Activated naive CD8-positive, alpha-beta T cell treated with anti-CD3 and anti-CD28 coated beads, Interleukin-2, amount 50 U/mL, for 16 hours (primary cell): ENCODE data around the gene PPP2R5C.

Source experiments
- DNase-seq: peaks from one replicate; pipeline ENCODE4 v3.0.0-alpha.2; 2020; ENCODE audit warnings: low read depth, low spot score

PPP2R5C gene

DNA sequence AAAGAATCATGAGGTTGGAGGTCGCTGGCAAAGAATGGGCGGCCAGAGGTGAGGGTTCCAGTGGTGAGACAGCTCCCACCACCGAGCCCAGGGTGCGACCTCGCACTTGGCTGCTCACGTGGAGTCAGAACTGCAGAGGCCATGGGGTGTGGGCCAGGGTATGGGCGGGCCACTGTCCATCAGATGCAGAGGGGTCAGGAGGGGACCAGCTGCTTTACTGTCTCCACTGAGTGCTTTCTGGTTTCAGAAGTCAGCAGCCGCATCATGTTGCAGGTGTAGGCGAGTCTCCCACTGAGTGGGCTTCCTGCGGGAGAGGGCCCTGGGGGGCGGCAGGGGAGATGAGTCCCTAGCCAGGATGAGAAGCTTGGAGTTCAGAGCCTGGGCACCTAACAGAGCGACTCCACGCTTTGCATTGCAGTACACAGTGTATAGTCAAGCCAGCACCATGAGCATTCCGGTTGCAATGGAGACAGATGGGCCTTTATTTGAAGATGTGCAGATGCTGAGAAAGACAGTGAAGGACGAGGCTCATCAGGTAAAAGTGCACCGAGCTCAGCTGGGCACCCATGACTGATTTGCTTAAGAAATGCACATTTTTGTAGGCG lies 156.0 kb downstream of the PPP2R5C start:
- no peak for DNase-seq

GRCh38 chr14:101918065-101918989 lies 156.8 kb downstream of the PPP2R5C start:
- no peak for DNase-seq

DNA sequence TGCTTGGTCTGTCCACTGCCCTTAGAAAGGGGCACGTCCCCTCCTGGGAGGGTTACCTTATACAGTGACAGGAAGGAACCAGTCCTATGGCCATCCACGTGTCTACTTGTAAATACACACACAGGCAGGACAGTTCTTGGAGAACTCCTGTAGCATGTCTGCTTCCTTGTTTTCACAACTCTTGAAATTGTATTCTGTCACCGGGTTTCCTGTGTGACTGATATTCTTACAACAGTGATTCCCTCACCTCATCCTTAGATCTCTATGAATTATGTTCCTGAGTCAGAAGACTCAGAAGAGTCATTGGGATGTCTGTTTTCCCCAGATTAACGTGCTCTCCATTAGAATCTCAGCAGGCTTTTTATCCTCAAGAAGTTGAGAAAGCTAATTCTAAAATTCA lies 158.8 kb downstream of the PPP2R5C start:
- DNase-seq = no peak

DNA sequence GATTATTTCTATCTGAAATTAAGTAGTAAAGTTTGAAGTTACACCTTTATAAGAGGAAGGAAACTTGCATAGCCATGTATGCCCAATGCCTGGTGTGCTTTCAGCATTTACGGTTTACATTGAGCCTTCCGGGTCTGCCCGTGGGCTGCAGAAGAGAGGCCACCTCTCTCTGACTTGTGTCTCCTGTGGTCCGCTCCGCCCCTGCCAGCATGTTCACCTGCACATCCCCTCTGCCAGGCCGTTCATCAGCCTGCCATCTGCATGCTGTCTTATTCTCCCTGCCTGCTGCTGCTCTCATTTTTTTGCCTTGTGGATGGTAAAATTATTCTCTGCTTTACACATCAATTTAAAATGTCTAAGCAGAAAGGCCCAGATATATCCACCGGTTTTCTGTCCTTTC lies 161.4 kb downstream of the PPP2R5C start:
- no peak for DNase-seq

DNA sequence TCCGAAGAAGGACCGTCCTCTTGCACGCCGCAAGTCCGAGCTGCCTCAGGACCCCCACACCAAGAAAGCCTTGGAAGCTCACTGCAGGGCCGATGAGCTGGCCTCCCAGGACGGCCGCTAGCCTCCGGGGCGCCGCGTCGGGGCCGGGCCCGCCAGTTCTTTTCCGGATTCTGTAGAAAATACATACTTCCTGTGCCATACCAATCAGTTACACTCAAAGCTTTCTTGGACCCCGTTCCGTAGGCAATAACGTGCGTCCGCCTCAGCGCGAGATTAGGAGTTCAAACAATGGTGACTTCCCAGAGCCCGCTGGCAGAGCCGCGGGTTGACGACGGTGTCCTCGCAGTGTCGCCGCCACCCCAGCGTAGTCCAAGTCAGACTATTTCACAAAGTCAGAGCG lies 163.6 kb downstream of the PPP2R5C start:
- no peak for DNase-seq

DNA sequence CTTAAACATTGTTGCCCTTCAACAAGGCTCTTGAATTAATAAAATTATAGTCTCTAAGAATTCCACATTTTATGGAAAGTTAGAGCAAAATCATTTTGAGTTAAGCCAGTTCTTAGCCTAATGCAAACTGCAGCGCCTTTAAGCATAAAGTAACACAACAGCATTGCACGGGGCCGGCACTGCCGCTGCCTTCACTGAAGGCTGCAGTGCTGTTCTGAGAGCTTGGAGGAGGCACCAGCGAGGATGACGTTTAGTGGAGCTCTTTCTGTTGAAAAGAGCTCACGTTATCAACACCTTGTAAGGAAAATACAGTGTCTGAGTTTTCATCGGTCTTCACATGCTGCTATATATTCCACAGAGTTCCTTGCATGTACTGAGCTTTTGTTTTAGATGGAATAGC lies 164.6 kb downstream of the PPP2R5C start:
- no peak for DNase-seq

DNA sequence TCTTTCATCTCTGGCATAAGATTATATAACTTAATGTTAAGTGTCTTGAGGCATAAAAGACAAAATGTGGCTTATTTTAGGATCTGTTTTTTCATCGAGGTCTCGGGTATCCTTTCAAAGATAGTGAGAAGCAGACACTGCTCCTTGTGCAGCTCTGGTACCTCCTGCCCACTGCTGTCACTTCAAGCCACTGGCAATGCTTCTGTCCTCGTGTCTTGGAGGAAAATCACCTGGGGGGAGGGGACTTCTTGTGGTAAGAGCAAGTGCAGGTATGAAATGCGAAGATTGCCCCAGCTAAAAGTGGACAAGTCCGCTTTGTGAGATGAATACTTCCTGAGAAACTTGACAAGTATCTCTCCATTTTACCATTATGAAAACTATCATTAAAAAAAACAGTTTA lies 165.1 kb downstream of the PPP2R5C start:
- no peak for DNase-seq

DNA sequence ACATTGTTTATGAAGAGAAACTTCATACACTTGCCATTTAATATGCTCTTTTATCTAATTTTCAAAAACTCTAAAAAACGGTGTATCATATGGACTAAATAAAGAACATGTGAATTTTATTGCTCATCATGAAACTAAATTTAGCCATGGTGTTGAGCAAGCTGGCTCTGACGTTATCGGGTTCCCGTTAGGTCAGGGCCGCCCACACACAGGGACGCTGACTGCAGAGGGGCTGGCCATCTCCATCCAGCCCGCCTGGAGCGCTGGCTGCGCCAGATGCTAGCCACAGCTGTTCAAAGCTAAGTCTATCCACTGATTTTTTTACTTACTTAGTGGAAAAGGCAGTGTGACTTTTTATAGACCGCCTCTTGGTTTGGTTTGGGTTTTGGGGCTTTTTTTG lies 166.3 kb downstream of the PPP2R5C start:
- DNase-seq = no peak

GRCh38 chr14:101928415-101928841 lies 166.9 kb downstream of the PPP2R5C start:
- no peak for DNase-seq

- no peak for DNase-seq
Measured at GRCh38 chr14:101929096-101929495, 167.6 kb downstream of the PPP2R5C start.

DNA sequence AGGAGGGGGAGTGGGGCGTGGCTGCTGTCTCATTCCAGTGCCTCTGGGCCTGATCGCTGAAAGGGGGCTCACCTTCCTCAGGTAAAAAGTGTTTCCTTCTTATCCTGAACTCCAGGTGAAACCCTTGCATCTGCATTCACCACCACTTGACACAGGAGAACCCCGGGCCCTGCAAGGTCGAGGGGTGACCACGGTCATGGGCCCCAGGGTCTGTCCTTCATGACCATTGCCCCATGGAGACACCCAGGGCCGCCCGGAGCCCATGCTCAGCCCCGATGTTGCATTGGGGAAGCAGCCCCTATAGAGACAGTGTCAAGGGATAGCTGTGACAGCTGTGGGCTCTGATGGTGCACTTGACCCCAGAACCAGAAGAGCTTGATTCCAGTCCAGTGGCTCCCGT lies 168.4 kb downstream of the PPP2R5C start:
- no peak for DNase-seq

DNA sequence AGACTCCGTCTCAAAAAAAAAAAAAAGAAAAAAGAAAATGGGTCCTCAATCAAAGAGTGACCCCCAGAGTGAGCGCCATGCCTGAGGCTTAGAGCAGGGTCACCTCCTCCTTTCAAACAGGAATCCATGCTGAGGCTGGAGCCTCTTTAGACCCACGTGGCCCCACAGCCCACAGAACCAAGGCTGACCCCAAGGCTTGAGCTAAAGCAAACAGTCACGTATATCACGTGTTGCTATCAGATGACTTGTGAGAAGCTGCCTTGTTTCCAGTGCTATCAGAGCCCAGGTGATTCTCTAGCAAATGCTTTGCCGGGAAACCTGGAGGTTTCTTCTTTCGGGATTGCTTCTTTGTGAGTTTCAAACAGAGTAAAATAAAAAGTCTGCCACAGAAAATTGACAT lies 171.2 kb downstream of the PPP2R5C start:
- DNase-seq = no peak

DNA sequence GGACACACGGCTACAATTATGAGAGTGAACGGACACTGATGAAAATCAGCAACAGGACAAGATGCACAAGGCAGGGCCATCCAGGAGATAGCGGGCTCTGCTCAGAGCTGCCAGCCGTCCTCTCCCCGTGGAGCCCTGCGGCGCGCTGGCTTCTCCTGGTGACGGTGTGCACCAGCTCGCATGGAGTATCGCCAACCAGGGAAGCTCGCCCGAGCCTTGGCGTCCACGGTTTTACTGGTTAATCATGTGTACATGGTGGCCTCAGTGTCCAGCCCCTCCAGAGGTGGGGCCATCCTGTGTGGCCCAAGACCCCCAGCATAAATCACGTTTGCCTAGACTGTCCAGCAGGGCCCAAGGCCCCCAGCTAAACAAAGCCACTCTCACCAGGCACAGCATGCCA lies 171.7 kb downstream of the PPP2R5C start:
- DNase-seq = no peak

DNA sequence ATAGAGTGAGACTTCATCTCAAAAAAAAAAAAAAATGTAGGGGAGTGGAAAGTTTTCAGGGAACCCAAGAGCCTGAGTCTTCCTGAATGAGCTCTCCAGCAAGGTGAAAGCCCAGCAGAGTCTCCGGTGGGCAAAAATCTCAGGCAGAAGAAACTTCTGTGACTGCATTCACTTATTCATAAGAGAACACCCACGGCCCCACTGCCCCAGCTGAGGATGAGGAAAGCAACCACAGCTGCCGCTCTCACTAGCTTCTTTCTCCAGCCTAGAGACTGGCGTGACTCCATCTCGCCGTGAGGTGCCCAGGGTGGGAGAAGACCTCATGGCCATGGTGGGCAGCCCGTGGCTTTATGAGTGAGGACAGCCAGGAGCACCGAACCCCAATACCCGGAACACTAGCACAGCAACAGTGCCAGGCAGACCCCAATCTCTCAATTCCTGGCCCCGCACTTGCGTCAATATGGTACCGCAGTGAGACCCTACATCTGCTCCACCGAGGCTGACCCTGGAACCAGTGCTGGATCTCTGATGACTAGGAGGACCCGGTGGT lies 173.2 kb downstream of the PPP2R5C start:
- no peak for DNase-seq

DNA sequence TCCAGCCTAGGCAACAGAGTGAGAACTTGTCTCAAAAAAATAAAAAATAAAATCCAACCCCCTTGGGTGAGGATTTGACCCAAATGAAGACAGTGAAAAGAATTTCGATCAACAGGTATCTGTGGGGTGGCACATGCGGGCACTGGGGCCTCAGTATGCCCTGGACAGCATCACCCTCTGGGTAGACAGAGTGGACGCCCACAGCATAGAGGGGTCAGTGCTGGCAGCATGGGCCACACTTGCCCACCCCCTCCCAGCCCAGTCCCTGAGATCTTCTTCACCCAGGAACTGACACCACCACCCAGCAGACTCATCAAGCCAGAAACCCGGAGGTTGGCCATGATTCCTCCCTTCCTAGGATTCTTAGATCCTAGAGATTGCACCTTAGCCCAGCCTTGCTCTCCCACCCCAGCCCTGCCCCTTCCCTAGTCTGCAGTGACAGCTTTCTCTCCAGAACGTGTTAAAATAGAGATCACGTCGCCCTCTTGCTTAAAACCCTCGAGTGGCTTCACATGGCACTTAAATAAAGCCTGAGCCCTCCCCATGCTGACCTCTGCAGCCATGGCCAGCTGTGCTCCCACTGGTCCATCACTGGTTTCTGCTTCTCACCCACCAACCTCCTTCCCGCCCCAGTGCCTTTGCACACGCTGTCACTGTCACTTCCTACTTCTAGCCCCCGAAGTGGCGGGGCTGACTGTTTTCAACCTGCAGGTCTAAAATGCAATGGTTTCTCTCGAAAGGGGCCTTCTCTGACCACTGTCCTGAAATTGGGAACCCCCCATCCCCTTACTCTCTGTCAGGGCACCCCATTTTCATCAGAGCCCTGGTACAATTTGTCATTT lies 176.6 kb downstream of the PPP2R5C start:
- no peak for DNase-seq

GRCh38 chr14:101939646-101940170 lies 178.2 kb downstream of the PPP2R5C start:
- DNase-seq = no peak

- DNase-seq = no peak
Measured at GRCh38 chr14:101944451-101944850, 182.9 kb downstream of the PPP2R5C start.

GRCh38 chr14:101945171-101945570 lies 183.7 kb downstream of the PPP2R5C start:
- DNase-seq = no peak

DNA sequence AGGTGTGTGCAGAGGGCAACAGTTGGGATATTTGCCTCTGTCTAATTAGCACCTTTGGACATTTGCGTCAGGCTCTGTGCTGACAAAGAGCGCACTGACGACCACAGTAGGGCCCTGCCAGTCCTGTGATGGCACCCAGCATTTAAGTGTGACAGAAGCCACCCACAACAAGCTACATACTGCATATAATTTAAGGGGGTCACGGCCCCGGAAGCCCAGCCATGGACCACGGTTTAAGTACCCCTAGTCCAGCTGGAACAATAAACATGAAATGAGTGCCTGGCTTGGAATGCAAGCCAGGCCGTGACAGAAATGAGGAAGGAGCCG lies 186.0 kb downstream of the PPP2R5C start:
- no peak for DNase-seq

- DNase-seq = peak; percentile 99
Measured at GRCh38 chr14:101947904-101948665, 186.6 kb downstream of the PPP2R5C start.

GRCh38 chr14:101948666-101949216 lies 187.2 kb downstream of the PPP2R5C start:
- no peak for DNase-seq
